HepG2 (cell line): ENCODE results near the gene BRCA2. TPM values are rescaled to one million over a fixed set of nuclear protein-coding genes. Genes with fewer than 3 reads are reported as not detected.

Source experiments
- ATAC-seq: fragments of 200-7000 bp; cut with Tn5 transposase; 3 replicates; pipeline ENCODE4 v1.9.1; 2020; ENCODE audit warnings: mild to moderate bottlenecking, moderate library complexity
- BruUV-seq: library from RNA; stranded (reverse); fragments of 400-500 nt; replicated peaks from 2 replicates; lab custom pipeline; 2021; lab: Mats Ljungman, UMichigan
- CTCF ChIA-PET: fragments of 300-600 bp; formaldehyde crosslinking; extraction: SDS; loops from one replicate; lab custom pipeline; 2021; ENCODE audit warnings: low total read pairs, inconsistent platforms, low intra/inter-chr PET ratio; lab: Yijun Ruan, JAX
- POLR2A ChIA-PET: fragments of 350-600 bp; sonication (Branson Sonifier 250); formaldehyde crosslinking; loops from one replicate; lab custom pipeline; 2020; ENCODE audit warnings: antibody characterized with exemption, inconsistent platforms; lab: Yijun Ruan, JAX
- DNase-seq: peaks from one replicate; pipeline ENCODE4 v3.0.0-alpha.2; 2015; ENCODE audit warnings: low spot score
- FAIRE-seq: peaks from 3 replicates; lab custom pipeline; 2011; peaks lifted over from hg19 to GRCh38; lab: Jason Lieb, UNC
- H2AFZ ChIP-seq: one replicate; pipeline ENCODE4 v1.6.1; 2011; ENCODE audit warnings: low read length, inconsistent platforms
- H3K27ac ChIP-seq: fragments of 300-600 bp; 3 replicates; pipeline ENCODE4 v1.8.0; 2011; ENCODE audit warnings: mixed run types, mild to moderate bottlenecking, mixed read lengths, low read length, inconsistent platforms; ENCODE audit not compliant: insufficient read depth; ENCODE audit errors: extremely low read length
- H3K27me3 ChIP-seq, 2 experiments: fragments of 200-600 bp in 1 of 2; 2 replicates in 1 of 2; 3 replicates in 1 of 2; pipeline versions ENCODE4 v1.6.0 to v1.8.0; 2011; ENCODE audit warnings: low read length in 2 of 2, mild to moderate bottlenecking in 2 of 2, moderate library complexity in 2 of 2, inconsistent platforms in 1 of 2; ENCODE audit not compliant: insufficient read depth in 2 of 2, control insufficient read depth in 1 of 2
- H3K36me3 ChIP-seq, 2 experiments: fragments of 200-600 bp in 1 of 2; replicated peaks in 1 of 2; 2 replicates in 1 of 2; 3 replicates in 1 of 2; pipeline versions ENCODE4 v1.5.1 to v1.8.0; 2011; ENCODE audit warnings: low read length in 2 of 2, inconsistent platforms in 1 of 2; ENCODE audit not compliant: insufficient read depth in 2 of 2, control insufficient read depth in 1 of 2
- H3K4me1 ChIP-seq: 2 replicates; pipeline ENCODE4 v1.5.1; 2012; ENCODE audit warnings: low read length, inconsistent platforms; ENCODE audit not compliant: insufficient read depth
- H3K4me2 ChIP-seq: 2 replicates; pipeline ENCODE4 v1.6.0; 2011; ENCODE audit warnings: low read depth, low read length, inconsistent platforms
- H3K4me3 ChIP-seq, 3 experiments: fragments of 200-600 bp in 1 of 3; sonication (generic), shearing (Covaris generic) in 1 of 3; replicated peaks in 1 of 3; 2 replicates each; pipeline ENCODE4 v1.5.1; 2011 to 2016; ENCODE audit warnings: low read length in 3 of 3, inconsistent platforms in 2 of 3, low read depth in 2 of 3, mild to moderate bottlenecking in 2 of 3, control low read depth in 1 of 3, mixed read lengths in 1 of 3; ENCODE audit not compliant: insufficient read depth in 1 of 3
- H3K79me2 ChIP-seq: one replicate; pipeline ENCODE4 v1.6.1; 2011; ENCODE audit warnings: low read length, inconsistent platforms; ENCODE audit not compliant: insufficient read depth
- H3K9ac ChIP-seq: 2 replicates; pipeline ENCODE4 v1.6.0; 2011; ENCODE audit warnings: mild to moderate bottlenecking, low read depth, low read length, inconsistent platforms; ENCODE audit not compliant: insufficient read depth
- H3K9me3 ChIP-seq: 2 replicates; pipeline ENCODE4 v1.5.1; 2012; ENCODE audit warnings: mild to moderate bottlenecking, low read length
- H4K20me1 ChIP-seq: 2 replicates; pipeline ENCODE4 v1.6.0; 2011; ENCODE audit warnings: inconsistent platforms, mild to moderate bottlenecking, low read length, moderate library complexity; ENCODE audit not compliant: insufficient read depth
- ASH2L ChIP-seq: fragments of 300-600, 200-600 bp; sonication (generic); IDR thresholded peaks from 2 replicates; pipeline ENCODE4 v1.7.0; 2017; ENCODE audit warnings: low read depth, mild to moderate bottlenecking, moderate library complexity, mixed read lengths, low read length; ENCODE audit not compliant: insufficient read length
- BRCA1 ChIP-seq: sonication (generic); formaldehyde crosslinking; IDR thresholded peaks from 2 replicates; pipeline ENCODE4 v1.4.0; 2020; ENCODE audit warnings: missing genetic modification reagents
- CAMTA2 ChIP-seq: sonication (generic); formaldehyde crosslinking; IDR thresholded peaks from 2 replicates; pipeline ENCODE4 v1.4.0; 2020; ENCODE audit warnings: mild to moderate bottlenecking, missing genetic modification reagents, borderline replicate concordance
- FIP1L1 ChIP-seq: fragments of 200-400 bp; formaldehyde crosslinking; IDR thresholded peaks from 2 replicates; pipeline ENCODE4 v1.6.1; 2018; ENCODE audit warnings: low read depth, mild to moderate bottlenecking, low read length, moderate library complexity, borderline replicate concordance; ENCODE audit not compliant: insufficient read depth
- FOXO1 ChIP-seq: sonication (generic); formaldehyde crosslinking; IDR thresholded peaks from 2 replicates; pipeline ENCODE4 v1.4.0; 2020; ENCODE audit warnings: missing genetic modification reagents
- KLF15 ChIP-seq: sonication (generic); formaldehyde crosslinking; IDR thresholded peaks from 2 replicates; pipeline ENCODE4 v1.8.1; 2023; ENCODE audit warnings: borderline replicate concordance, mild to moderate bottlenecking, inconsistent platforms, missing genetic modification reagents, mixed read lengths
- MEIS1 ChIP-seq: sonication (generic); formaldehyde crosslinking; IDR thresholded peaks from 2 replicates; pipeline ENCODE4 v1.9.0; 2021; ENCODE audit warnings: mild to moderate bottlenecking, missing genetic modification reagents, moderate library complexity, borderline replicate concordance
- RERE ChIP-seq: IDR thresholded peaks from 2 replicates; pipeline ENCODE4 v1.6.1; 2016; ENCODE audit warnings: low read depth, missing genetic modification reagents, missing compliant biosample characterization
- SRSF1 ChIP-seq: fragments of 200-400 bp; formaldehyde crosslinking; optimal IDR thresholded peaks from 2 replicates; pipeline ENCODE3; 2017; ENCODE audit warnings: mild to moderate bottlenecking, low read depth, low read length, moderate library complexity
- THYN1 ChIP-seq: sonication (generic); formaldehyde crosslinking; IDR thresholded peaks from 2 replicates; pipeline ENCODE4 v1.8.1; 2023; ENCODE audit warnings: low read depth, mild to moderate bottlenecking, moderate library complexity, missing genetic modification reagents, borderline replicate concordance
- ZBTB46 ChIP-seq: sonication (generic); formaldehyde crosslinking; IDR thresholded peaks from 2 replicates; pipeline ENCODE4 v1.4.0; 2020; ENCODE audit warnings: mild to moderate bottlenecking, missing genetic modification reagents, borderline replicate concordance
- ZNF503 ChIP-seq: sonication (generic); formaldehyde crosslinking; IDR thresholded peaks from 2 replicates; pipeline ENCODE4 v1.4.0; 2020; ENCODE audit warnings: missing genetic modification reagents
- WGBS: methylation state at CpG from one replicate; pipeline ENCODE4 v1.1.6; 2017; ENCODE audit warnings: low lambda C conversion rate; 5-methylcytosine and 5-hydroxymethylcytosine counted together
- in situ Hi-C: cut with HindIII; loops from 2 replicates; pipeline ENCODE4 v1.10.0; 2017; ENCODE audit warnings: low pct_unique_long_range_greater_than_20kb; ENCODE audit not compliant: extremely low pct_ligation_motif_present
- intact Hi-C: fragments of 100-400 bp; cut with micrococcal nuclease; formaldehyde crosslinking; loops from one replicate; pipeline ENCODE4 v1.10.0; 2022; ENCODE audit not compliant: unreplicated experiment
- polyA plus RNA-seq, 8 experiments: library from polyadenylated mRNA; depleted of rRNA in 3 of 8; stranded (reverse) in 7 of 8; unstranded in 1 of 8; fragments of >200 nt; fragmentation: Illumina TruSeq in 4 of 8; extraction: Trizol in 4 of 8; gene quantifications; 2 replicates each; pipeline versions ENCODE4 v1.2.1 to v1.2.3, GENCODE V29; 2011 to 2016; ENCODE audit warnings: low read depth in 4 of 8, missing spikeins in 1 of 8, mixed read lengths in 1 of 8; ENCODE audit not compliant: insufficient read depth in 1 of 8
- total RNA-seq, 5 experiments: library from RNA; depleted of rRNA; stranded (reverse); fragments of >200 nt; fragmentation: Illumina TruSeq; extraction: Trizol; gene quantifications; 2 replicates each; pipeline ENCODE4 v1.2.3, GENCODE V29; 2016; ENCODE audit warnings: low read depth in 1 of 5

BRCA2 gene
- total and polyA plus RNA-seq, 2 of the 13 experiments (the other 11 are each of a cell fraction or from before 2014, with no cell fraction given), result 3.1 to 24.6 TPM

GRCh38 chr13:32428581-32429432 is 113.5 kb downstream of the BRCA2 start:
- DNase-seq (no peak), ATAC-seq (peak; percentile 2), FAIRE-seq (no peak)
- no peaks in the 10 kb centered on the region; a peak in 1 of 5 replicates for H3K27me3 ChIP-seq
- peak overlapping the region; percentile 76 to 90 (median 85) for H3K4me3 ChIP-seq
- POLR2A ChIA-PET, result interaction anchor here (0.7 to 2.7 kb wide), 15 partner anchors 10 to 1214 kb away, joined by 3 to 19 read pairs (median 4); partner anchors contain the start of genes BRCA2, N4BP2L2, PDS5B and ZAR1L
- intact Hi-C loops (loop anchor here (2.0 to 10.0 kb wide), 2 partner anchors 14 to 106 kb away; partner anchors contain the start of gene N4BP2L2), in situ Hi-C loops (loop anchor here (25.0 kb wide), 1 partner anchor 392 kb away; the partner anchor contains the start of gene FRY)
- H3K4me2 ChIP-seq, result peak overlapping the region; percentile 88
- H3K27ac ChIP-seq, result peak overlapping the region; percentile 94
- CTCF ChIA-PET, result no interaction called here
- H3K9ac ChIP-seq, result peak overlapping the region; percentile 89
- peaks cover 21% of the 10 kb centered on the region; the same call in 1 of the 2 replicates for H4K20me1 ChIP-seq
- peak overlapping the region; percentile 18 for H2AFZ ChIP-seq
- no peaks in the 10 kb centered on the region for H3K9me3 ChIP-seq
- BruUV-seq, result TSS peak; percentile 99
- 38% methylated on average over 9 of the region's 9 CpGs for WGBS
- H3K79me2 ChIP-seq, result peaks cover 33% of the 10 kb centered on the region
- H3K36me3 ChIP-seq, result peaks cover 0 to 3% of the 10 kb centered on the region in 2 experiments; a peak in 3 of 5 replicates
- peaks cover 58% of the 10 kb centered on the region for H3K4me1 ChIP-seq
- TF ChIP-seq FIP1L1, result no peak
- TF ChIP-seq FOXO1 (CRISPR knock-in tag), result no peak
- TF ChIP-seq CAMTA2 (CRISPR knock-in tag), result no peak
- no peak for TF ChIP-seq THYN1 (CRISPR knock-in tag)
- no peak for TF ChIP-seq RERE (CRISPR knock-in tag)
- TF ChIP-seq ASH2L, result peak; percentile 14
- TF ChIP-seq ZBTB46 (CRISPR knock-in tag), result no peak
- TF ChIP-seq SRSF1, result no peak
- TF ChIP-seq ZNF503, result peak; percentile 35; the same call in 1 of the 2 replicates
- TF ChIP-seq MEIS1 (CRISPR knock-in tag), result 0 out of 2 replicates have a peak, but pooled peaks have one; percentile 3
- no peak for TF ChIP-seq KLF15 (CRISPR knock-in tag)
- 0 out of 2 replicates have a peak, but pooled peaks have one; percentile 5 for TF ChIP-seq BRCA1 (CRISPR knock-in tag)
